Prostate gland (tissue), 2 donors: ENCODE measurements around the gene ITPKA. TPM values are rescaled to one million over a fixed set of nuclear protein-coding genes. Genes with fewer than 3 reads are reported as not detected.

Experiments
- DNase-seq: peaks from one replicate; pipeline ENCODE4 v3.0.0-alpha.2; 2019; ENCODE audit warnings: low spot score
- H3K27ac ChIP-seq, 2 donors: fragments of 200-600 bp; sonication (generic); 2 replicates each; pipeline ENCODE4 v1.5.1; 2017 to 2019
- H3K27me3 ChIP-seq: fragments of 200-600 bp; sonication (generic); replicated peaks from 2 replicates; pipeline ENCODE4 v1.5.1; 2019; ENCODE audit not compliant: insufficient read depth
- H3K36me3 ChIP-seq, 2 donors: fragments of 200-600 bp; sonication (generic); 1 replicate in 1 of 2; 2 replicates in 1 of 2; pipeline versions ENCODE4 v1.5.1 to v1.8.1; 2017 to 2019
- H3K4me1 ChIP-seq: fragments of 200-600 bp; sonication (generic); replicated peaks from 2 replicates; pipeline ENCODE4 v1.5.1; 2019
- H3K4me3 ChIP-seq, 2 donors: fragments of 200-600 bp; sonication (generic); 2 replicates each; pipeline ENCODE4 v1.5.1; 2017 to 2019
- H3K9me3 ChIP-seq: fragments of 200-600 bp; sonication (generic); 2 replicates; pipeline ENCODE4 v1.5.1; 2017
- CTCF ChIP-seq, 4 experiments: fragments of 200-600 bp in 2 of 4; fragments of 450-650 bp in 2 of 4; sonication (generic) in 2 of 4; IDR thresholded peaks; 1 replicate in 3 of 4; 2 replicates in 1 of 4; pipeline ENCODE4 v1.5.1; 2016 to 2019; ENCODE audit warnings: antibody characterized with exemption in 4 of 4, mild to moderate bottlenecking in 2 of 4, moderate library complexity in 2 of 4
- POLR2A ChIP-seq: fragments of 450-650 bp; IDR thresholded peaks from one replicate; pipeline ENCODE4 v1.6.1; 2016; ENCODE audit warnings: antibody characterized with exemption, mild to moderate bottlenecking
- POLR2AphosphoS5 ChIP-seq: sonication (generic); formaldehyde crosslinking; IDR thresholded peaks from one replicate; pipeline ENCODE4 v1.6.1; 2017; ENCODE audit warnings: antibody characterized with exemption
- WGBS: methylation state at CpG from one replicate; pipeline ENCODE4 v1.1.5; 2018; 5-methylcytosine and 5-hydroxymethylcytosine counted together
- intact Hi-C: fragments of 100-400 bp; cut with DNase I; formaldehyde crosslinking; loops from one replicate; pipeline ENCODE4 v1.14.2; 2022
- total RNA-seq, 2 donors: library from RNA; depleted of rRNA; stranded (reverse); fragments of >200 nt; gene quantifications; one replicate each; pipeline ENCODE4 v1.1.0, GENCODE V29; 2016

The ITPKA gene
- total RNA-seq, 2 donors from 2014 or later, result 0.23 to 14.2 TPM

- intact Hi-C loops, result no loop called here
- 93% methylated on average over 17 of the region's 17 CpGs for WGBS
- no peak for DNase-seq
- Histone ChIP-seq H3K27me3 (no peaks in the 10 kb centered on the region), H3K4me1 (no peaks in the 10 kb centered on the region), H3K27ac (no peak overlapping the region), H3K36me3 (no peaks in the 10 kb centered on the region), H3K4me3 (no peak overlapping the region), H3K9me3 (no peaks in the 10 kb centered on the region)
- no peak for TF ChIP-seq CTCF (IDR thresholded peaks at IDR 0.05)
These were observed 27.0 kb downstream of the ITPKA start for GRCh38 chr15:41520636-41521035.

- no peak for TF ChIP-seq POLR2A
- TF ChIP-seq POLR2AphosphoS5, result no peak
- no peak for TF ChIP-seq CTCF (IDR thresholded peaks at IDR 0.05)
- H3K4me1 ChIP-seq, result no peaks in the 10 kb centered on the region
- H3K36me3 ChIP-seq, result peaks cover 0 to 5% of the 10 kb centered on the region in 2 donors
- H3K27me3 ChIP-seq, result no peaks in the 10 kb centered on the region
- H3K27ac ChIP-seq, result no peak overlapping the region
- 85% methylated on average over 9 of the region's 9 CpGs for WGBS
- no peak overlapping the region for H3K4me3 ChIP-seq
- H3K9me3 ChIP-seq, result no peaks in the 10 kb centered on the region
- intact Hi-C loops, result no loop called here
- no peak for DNase-seq
These were observed 27.9 kb downstream of the ITPKA start for GRCh38 chr15:41521614-41522013.

GRCh38 chr15:41523097-41523496 lies 29.4 kb downstream of the ITPKA start:
- no peaks in the 10 kb centered on the region for H3K9me3 ChIP-seq
- no peak overlapping the region for H3K4me3 ChIP-seq
- no peaks in the 10 kb centered on the region for H3K27me3 ChIP-seq
- no peak overlapping the region for H3K27ac ChIP-seq
- TF ChIP-seq CTCF (IDR thresholded peaks at IDR 0.05), result no peak
- TF ChIP-seq POLR2A, result no peak
- TF ChIP-seq POLR2AphosphoS5, result no peak
- WGBS, result 94% methylated on average over 5 of the region's 5 CpGs
- peaks cover 0 to 19% of the 10 kb centered on the region in 2 donors for H3K36me3 ChIP-seq
- DNase-seq, result no peak
- intact Hi-C loops, result no loop called here
- no peaks in the 10 kb centered on the region for H3K4me1 ChIP-seq

GRCh38 chr15:41530363-41530956 lies 36.8 kb downstream of the ITPKA start:
- 88% methylated on average over 6 of the region's 6 CpGs for WGBS
- no peaks in the 10 kb centered on the region for H3K27me3 ChIP-seq
- H3K36me3 ChIP-seq, result peaks cover 4 to 32% of the 10 kb centered on the region in 2 donors
- H3K4me3 ChIP-seq, result no peak overlapping the region
- DNase-seq, result no peak
- H3K4me1 ChIP-seq, result no peaks in the 10 kb centered on the region
- intact Hi-C loops, result no loop called here
- H3K27ac ChIP-seq, result no peak overlapping the region
- H3K9me3 ChIP-seq, result no peaks in the 10 kb centered on the region
- TF ChIP-seq POLR2A (no peak), POLR2AphosphoS5 (no peak), CTCF (IDR thresholded peaks at IDR 0.05) (no peak)

- H3K27ac ChIP-seq, result no peak overlapping the region
- no peaks in the 10 kb centered on the region for H3K4me1 ChIP-seq
- WGBS, result 95% methylated on average over 1 of the region's 1 CpG
- no peak overlapping the region for H3K4me3 ChIP-seq
- intact Hi-C loops, result no loop called here
- no peaks in the 10 kb centered on the region for H3K9me3 ChIP-seq
- H3K36me3 ChIP-seq, result peaks cover 0 to 9% of the 10 kb centered on the region in 2 donors
- H3K27me3 ChIP-seq, result no peaks in the 10 kb centered on the region
- no peak for DNase-seq
- no peak for TF ChIP-seq CTCF (IDR thresholded peaks at IDR 0.05)
- TF ChIP-seq POLR2A, result no peak
- TF ChIP-seq POLR2AphosphoS5, result no peak
These were observed 41.9 kb downstream of the ITPKA start for GRCh38 chr15:41535544-41535943.
